Liver (tissue), 9 donors: ENCODE results near the gene VARS1. TPM values are rescaled to one million over a fixed set of nuclear protein-coding genes. Genes with fewer than 3 reads are reported as not detected.

ENCODE experiments used
- DNase-seq: peaks from one replicate; pipeline ENCODE4 v3.0.0-alpha.2; 2017; ENCODE audit warnings: low spot score
- H3K27ac ChIP-seq, 2 donors: one replicate each; pipeline ENCODE4 v1.7.0; 2013; ENCODE audit warnings: inconsistent platforms in 2 of 2, low read length in 2 of 2, control low read depth in 1 of 2, low read depth in 1 of 2, mild to moderate bottlenecking in 1 of 2
- H3K27me3 ChIP-seq, 4 donors: one replicate each; pipeline versions ENCODE4 v1.6.1 to v1.7.0; 2013; ENCODE audit warnings: low read length in 3 of 4, inconsistent platforms in 1 of 4, mild to moderate bottlenecking in 1 of 4, moderate library complexity in 1 of 4; ENCODE audit not compliant: control insufficient read depth in 4 of 4, insufficient read depth in 4 of 4
- H3K36me3 ChIP-seq, 4 donors: one replicate each; pipeline versions ENCODE4 v1.6.1 to v1.7.0; 2013; ENCODE audit warnings: low read length in 3 of 4, mild to moderate bottlenecking in 3 of 4, low read depth in 1 of 4, moderate library complexity in 1 of 4; ENCODE audit not compliant: control insufficient read depth in 4 of 4, insufficient read depth in 3 of 4
- H3K4me1 ChIP-seq, 4 donors: one replicate each; pipeline versions ENCODE4 v1.6.1 to v1.7.0; 2013; ENCODE audit warnings: low read length in 3 of 4, mild to moderate bottlenecking in 3 of 4, moderate library complexity in 1 of 4; ENCODE audit not compliant: control insufficient read depth in 4 of 4, insufficient read depth in 4 of 4
- H3K4me3 ChIP-seq, 3 donors: one replicate each; pipeline versions ENCODE4 v1.6.1 to v1.7.0; 2013; ENCODE audit warnings: low read length in 3 of 3, control low read depth in 1 of 3, low read depth in 1 of 3, mild to moderate bottlenecking in 1 of 3
- H3K9ac ChIP-seq, 2 donors: one replicate each; pipeline ENCODE4 v1.7.0; 2013; ENCODE audit warnings: low read length in 2 of 2, mild to moderate bottlenecking in 2 of 2, moderate library complexity in 2 of 2, control low read depth in 1 of 2, low read depth in 1 of 2
- H3K9me3 ChIP-seq, 4 donors: one replicate each; pipeline versions ENCODE4 v1.6.1 to v1.7.0; 2013; ENCODE audit warnings: low read length in 3 of 4; ENCODE audit not compliant: control insufficient read depth in 4 of 4
- EGR1 ChIP-seq, 2 donors: IDR thresholded peaks; 2 replicates each; pipeline ENCODE4 v1.6.1; 2016 to 2018; ENCODE audit warnings: antibody characterized with exemption in 2 of 2, low read depth in 2 of 2
- FOXA1 ChIP-seq: IDR thresholded peaks from 2 replicates; pipeline ENCODE4 v1.6.1; 2016; ENCODE audit warnings: antibody characterized with exemption
- GABPA ChIP-seq, 2 donors: IDR thresholded peaks in 1 of 2; conservative IDR thresholded peaks in 1 of 2; 2 replicates each; pipeline ENCODE4 v1.6.1; 2016; ENCODE audit warnings: antibody characterized with exemption in 2 of 2, mild to moderate bottlenecking in 1 of 2, moderate library complexity in 1 of 2
- HNF4G ChIP-seq: IDR thresholded peaks from 2 replicates; pipeline ENCODE4 v1.6.1; 2016; ENCODE audit warnings: antibody characterized with exemption
- JUND ChIP-seq, 2 donors: IDR thresholded peaks; 2 replicates each; pipeline ENCODE4 v1.6.1; 2016; ENCODE audit warnings: antibody characterized with exemption in 2 of 2
- NR2F2 ChIP-seq: IDR thresholded peaks from 2 replicates; pipeline ENCODE4 v1.6.1; 2016; ENCODE audit warnings: antibody characterized with exemption
- RAD21 ChIP-seq, 2 donors: IDR thresholded peaks; 2 replicates each; pipeline ENCODE4 v1.6.1; 2016; ENCODE audit warnings: antibody characterized with exemption in 2 of 2, mild to moderate bottlenecking in 2 of 2
- RXRA ChIP-seq, 2 donors: IDR thresholded peaks; 2 replicates each; pipeline ENCODE4 v1.6.1; 2017 to 2018; ENCODE audit warnings: antibody characterized with exemption in 2 of 2, mild to moderate bottlenecking in 1 of 2
- TAF1 ChIP-seq: conservative IDR thresholded peaks from 2 replicates; pipeline ENCODE4 v1.6.1; 2016; ENCODE audit warnings: antibody characterized with exemption, mild to moderate bottlenecking
- YY1 ChIP-seq: IDR thresholded peaks from 2 replicates; pipeline ENCODE4 v1.6.1; 2016; ENCODE audit warnings: antibody characterized with exemption, mild to moderate bottlenecking
- WGBS: extraction: QIAGEN DNeasy Blood & Tissue Kit; methylation state at CpG from one replicate; pipeline ENCODE4 v1.1.7; 2013; 5-methylcytosine and 5-hydroxymethylcytosine counted together
- polyA plus RNA-seq, 2 donors: library from polyadenylated mRNA; stranded (reverse) in 1 of 2; unstranded in 1 of 2; fragments of 200-250 nt in 1 of 2; fragments of >200 nt in 1 of 2; fragmentation: Nextera tagmentation in 1 of 2; extraction: Ambion mirVana in 1 of 2; gene quantifications; one replicate each; pipeline versions ENCODE4 v1.2.1 to v1.2.3, GENCODE V29; 2013 to 2015
- total RNA-seq, 2 donors: library from RNA; depleted of rRNA; stranded (reverse); fragments of >200 nt; gene quantifications; one replicate each; pipeline ENCODE4 v1.2.3, GENCODE V29; 2014
- TF ChIP-seq, protein P1 (sequence below): IDR thresholded peaks from 2 replicates; pipeline ENCODE4 v1.6.1; 2016; ENCODE audit warnings: antibody characterized with exemption
- TF ChIP-seq, protein P2 (sequence below): IDR thresholded peaks from 2 replicates; pipeline ENCODE4 v1.6.1; 2016; ENCODE audit warnings: antibody characterized with exemption
- TF ChIP-seq, protein P3 (sequence below): IDR thresholded peaks from 2 replicates; pipeline ENCODE4 v1.6.1; 2016; ENCODE audit warnings: antibody characterized with exemption
- TF ChIP-seq, protein P4 (sequence below): fragments of 150-350 bp; IDR thresholded peaks from 2 replicates; pipeline ENCODE4 v1.5.1; 2017; ENCODE audit warnings: improper control_type of control experiment, low read depth, low read length; ENCODE audit not compliant: missing input control
- donor health status: healthy.
- donor health status: healthy.
- donor health status: healthy.
- donor health status: healthy.
- donor health status: healthy.

VARS1 gene
- total and polyA plus RNA-seq, 4 donors: 17.9 to 44.7 (median 32.4) TPM

DNA sequence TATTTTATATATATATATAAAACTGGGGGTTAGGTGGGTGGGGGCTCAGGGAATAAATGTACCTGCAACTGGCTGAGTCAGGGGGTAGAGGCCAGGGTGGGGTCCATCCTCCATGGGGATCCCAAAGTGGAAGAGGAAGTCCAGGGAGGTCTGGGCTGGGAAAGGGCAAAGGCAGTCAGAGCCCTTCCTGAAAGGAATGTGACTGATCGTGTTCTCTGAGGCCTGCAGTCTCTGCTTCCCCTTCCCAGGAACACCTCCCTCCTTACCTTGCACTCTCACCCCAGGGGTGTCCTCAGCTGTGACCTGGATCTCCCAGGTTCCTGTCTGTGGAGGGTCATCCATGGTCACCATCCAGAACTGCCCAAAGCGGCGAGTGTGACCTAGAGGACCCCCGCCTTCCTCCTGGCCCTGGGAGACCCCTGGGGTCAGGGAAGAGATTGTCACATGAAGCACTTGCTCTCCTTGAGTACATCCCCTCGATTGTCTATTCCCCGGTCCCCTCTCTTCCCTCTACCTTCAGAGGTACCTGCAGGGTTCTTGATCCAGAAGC is 28.4 kb downstream of the VARS1 start (continued):
- TF ChIP-seq, protein P1, sequence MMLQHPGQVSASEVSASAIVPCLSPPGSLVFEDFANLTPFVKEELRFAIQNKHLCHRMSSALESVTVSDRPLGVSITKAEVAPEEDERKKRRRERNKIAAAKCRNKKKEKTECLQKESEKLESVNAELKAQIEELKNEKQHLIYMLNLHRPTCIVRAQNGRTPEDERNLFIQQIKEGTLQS: no peak
- no peak for TF ChIP-seq GABPA (IDR thresholded peaks at IDR 0.05 in 1 of 2, conservative IDR thresholded peaks at IDR 0.05 in 1 of 2)
- TF ChIP-seq, protein P2, sequence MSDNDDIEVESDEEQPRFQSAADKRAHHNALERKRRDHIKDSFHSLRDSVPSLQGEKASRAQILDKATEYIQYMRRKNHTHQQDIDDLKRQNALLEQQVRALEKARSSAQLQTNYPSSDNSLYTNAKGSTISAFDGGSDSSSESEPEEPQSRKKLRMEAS: no peak
- no peak for TF ChIP-seq FOXA1
- no peak for TF ChIP-seq JUND (IDR thresholded peaks at IDR 0.05)
- TF ChIP-seq EGR1 (IDR thresholded peaks at IDR 0.05; ENCODE audit: low read depth in 2 of 2): no peak
- TF ChIP-seq, protein P3, sequence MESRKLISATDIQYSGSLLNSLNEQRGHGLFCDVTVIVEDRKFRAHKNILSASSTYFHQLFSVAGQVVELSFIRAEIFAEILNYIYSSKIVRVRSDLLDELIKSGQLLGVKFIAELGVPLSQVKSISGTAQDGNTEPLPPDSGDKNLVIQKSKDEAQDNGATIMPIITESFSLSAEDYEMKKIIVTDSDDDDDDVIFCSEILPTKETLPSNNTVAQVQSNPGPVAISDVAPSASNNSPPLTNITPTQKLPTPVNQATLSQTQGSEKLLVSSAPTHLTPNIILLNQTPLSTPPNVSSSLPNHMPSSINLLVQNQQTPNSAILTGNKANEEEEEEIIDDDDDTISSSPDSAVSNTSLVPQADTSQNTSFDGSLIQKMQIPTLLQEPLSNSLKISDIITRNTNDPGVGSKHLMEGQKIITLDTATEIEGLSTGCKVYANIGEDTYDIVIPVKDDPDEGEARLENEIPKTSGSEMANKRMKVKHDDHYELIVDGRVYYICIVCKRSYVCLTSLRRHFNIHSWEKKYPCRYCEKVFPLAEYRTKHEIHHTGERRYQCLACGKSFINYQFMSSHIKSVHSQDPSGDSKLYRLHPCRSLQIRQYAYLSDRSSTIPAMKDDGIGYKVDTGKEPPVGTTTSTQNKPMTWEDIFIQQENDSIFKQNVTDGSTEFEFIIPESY: no peak
- no peak for TF ChIP-seq TAF1

DNA sequence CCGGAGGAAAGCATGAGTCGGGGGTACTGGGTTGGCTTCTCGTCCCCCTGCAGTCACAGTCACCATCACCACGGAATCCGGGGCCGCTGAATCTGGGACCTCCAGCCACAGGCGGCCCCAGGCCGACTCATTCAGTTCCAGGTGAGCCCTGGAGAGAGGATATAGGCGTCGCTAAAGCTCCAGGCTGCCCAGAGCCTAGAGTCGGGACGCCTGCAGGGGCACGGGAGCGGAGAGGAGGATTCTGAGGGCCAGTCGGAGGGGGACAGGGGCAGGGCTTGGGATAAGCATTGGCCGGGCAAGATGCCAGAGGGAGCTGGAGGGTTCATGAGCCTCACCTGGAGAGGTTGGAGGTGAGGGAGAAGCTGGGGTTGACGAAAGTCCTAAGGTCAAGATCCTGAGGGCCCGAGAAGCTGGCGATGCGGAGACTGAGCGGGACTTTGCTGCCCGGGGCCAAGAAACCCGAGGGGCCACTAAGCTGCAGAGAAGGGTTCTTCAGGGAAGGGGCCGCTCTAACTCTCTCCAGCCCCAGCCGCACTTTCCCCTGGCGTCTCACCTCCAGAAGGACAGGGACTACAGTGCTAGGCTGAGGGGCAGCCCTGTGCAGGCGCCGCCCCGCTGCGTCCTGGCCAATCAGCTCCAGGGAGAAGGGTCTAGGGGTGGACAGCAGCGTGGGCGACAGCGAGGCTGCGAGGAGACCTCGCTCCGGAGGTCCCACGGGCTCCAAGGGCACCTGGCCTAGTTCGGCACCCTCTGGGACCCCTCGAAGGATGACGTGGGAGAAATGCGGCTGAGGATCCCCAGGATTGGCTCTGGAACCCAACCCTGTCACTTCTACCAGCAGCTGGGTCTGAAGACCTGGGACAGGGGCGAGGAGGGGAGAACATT is 29.4 kb downstream of the VARS1 start:
- no peaks in the 10 kb centered on the region for H3K36me3 ChIP-seq
- no peak overlapping the region for H3K9ac ChIP-seq
- no peaks in the 10 kb centered on the region for H3K27me3 ChIP-seq
- H3K27ac ChIP-seq: no peak overlapping the region
- no peak overlapping the region for H3K4me3 ChIP-seq
- TF ChIP-seq RAD21 (IDR thresholded peaks at IDR 0.05) (no peak), HNF4G (no peak), TAF1 (no peak), YY1 (no peak), EGR1 (IDR thresholded peaks at IDR 0.05; ENCODE audit: low read depth in 2 of 2) (no peak)
- TF ChIP-seq, protein P4, sequence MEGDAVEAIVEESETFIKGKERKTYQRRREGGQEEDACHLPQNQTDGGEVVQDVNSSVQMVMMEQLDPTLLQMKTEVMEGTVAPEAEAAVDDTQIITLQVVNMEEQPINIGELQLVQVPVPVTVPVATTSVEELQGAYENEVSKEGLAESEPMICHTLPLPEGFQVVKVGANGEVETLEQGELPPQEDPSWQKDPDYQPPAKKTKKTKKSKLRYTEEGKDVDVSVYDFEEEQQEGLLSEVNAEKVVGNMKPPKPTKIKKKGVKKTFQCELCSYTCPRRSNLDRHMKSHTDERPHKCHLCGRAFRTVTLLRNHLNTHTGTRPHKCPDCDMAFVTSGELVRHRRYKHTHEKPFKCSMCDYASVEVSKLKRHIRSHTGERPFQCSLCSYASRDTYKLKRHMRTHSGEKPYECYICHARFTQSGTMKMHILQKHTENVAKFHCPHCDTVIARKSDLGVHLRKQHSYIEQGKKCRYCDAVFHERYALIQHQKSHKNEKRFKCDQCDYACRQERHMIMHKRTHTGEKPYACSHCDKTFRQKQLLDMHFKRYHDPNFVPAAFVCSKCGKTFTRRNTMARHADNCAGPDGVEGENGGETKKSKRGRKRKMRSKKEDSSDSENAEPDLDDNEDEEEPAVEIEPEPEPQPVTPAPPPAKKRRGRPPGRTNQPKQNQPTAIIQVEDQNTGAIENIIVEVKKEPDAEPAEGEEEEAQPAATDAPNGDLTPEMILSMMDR: no peak
- WGBS: 67% methylated on average over 42 of the region's 42 CpGs
- no peaks in the 10 kb centered on the region for H3K4me1 ChIP-seq
- DNase-seq: no peak
- H3K9me3 ChIP-seq: no peaks in the 10 kb centered on the region

DNA sequence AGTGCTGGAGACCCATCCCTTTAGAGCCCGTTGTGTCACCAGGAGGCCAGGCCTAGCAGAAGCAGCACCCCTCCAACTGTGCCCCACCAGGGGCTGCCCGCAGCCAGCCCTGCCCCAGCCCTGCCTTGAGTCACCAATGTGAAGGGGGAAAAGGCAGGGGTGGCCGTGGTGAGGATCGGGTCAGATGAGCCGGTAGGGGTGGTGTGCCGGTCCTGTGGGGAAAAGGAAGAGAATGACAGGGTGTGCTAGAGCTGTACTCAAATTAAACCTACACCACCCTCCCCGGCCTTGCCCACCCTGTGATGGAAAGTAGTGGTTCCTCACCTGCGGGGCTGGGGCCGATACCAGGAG is 30.0 kb downstream of the VARS1 start:
- DNase-seq: no peak
- TF ChIP-seq RXRA (IDR thresholded peaks at IDR 0.05) (no peak), RAD21 (IDR thresholded peaks at IDR 0.05) (no peak), NR2F2 (no peak)
- TF ChIP-seq, protein P1: no peak

More for the DNA sequence above, 30.0 kb downstream of the VARS1 start:
- WGBS: 94% methylated on average over 9 of the region's 9 CpGs
- H3K4me3 ChIP-seq: no peak overlapping the region
- H3K27ac ChIP-seq: no peak overlapping the region
- no peaks in the 10 kb centered on the region for H3K36me3 ChIP-seq
- no peaks in the 10 kb centered on the region for H3K9me3 ChIP-seq
- H3K9ac ChIP-seq: no peak overlapping the region
- H3K4me1 ChIP-seq: no peaks in the 10 kb centered on the region
- H3K27me3 ChIP-seq: no peaks in the 10 kb centered on the region
